ENCODE data around the gene HS1BP3.

- no peak for TF ChIP-seq CTCF (IDR thresholded peaks at IDR 0.05; ENCODE audit: insufficient read depth, low read depth, low read length)
- no peak for TF ChIP-seq EZH2 (IDR thresholded peaks at IDR 0.05; ENCODE audit: insufficient read depth, low read length)
Measured at GRCh38 chr2:20648206-20648605, 2.7 kb downstream of the HS1BP3 start.

All from astrocyte (in vitro differentiated cells and primary cell).